ENCODE data around the gene NFIX.
A peak's percentile ranks its signal among the peaks of the same experiment; 100 is the strongest.

NFIX gene

DNA sequence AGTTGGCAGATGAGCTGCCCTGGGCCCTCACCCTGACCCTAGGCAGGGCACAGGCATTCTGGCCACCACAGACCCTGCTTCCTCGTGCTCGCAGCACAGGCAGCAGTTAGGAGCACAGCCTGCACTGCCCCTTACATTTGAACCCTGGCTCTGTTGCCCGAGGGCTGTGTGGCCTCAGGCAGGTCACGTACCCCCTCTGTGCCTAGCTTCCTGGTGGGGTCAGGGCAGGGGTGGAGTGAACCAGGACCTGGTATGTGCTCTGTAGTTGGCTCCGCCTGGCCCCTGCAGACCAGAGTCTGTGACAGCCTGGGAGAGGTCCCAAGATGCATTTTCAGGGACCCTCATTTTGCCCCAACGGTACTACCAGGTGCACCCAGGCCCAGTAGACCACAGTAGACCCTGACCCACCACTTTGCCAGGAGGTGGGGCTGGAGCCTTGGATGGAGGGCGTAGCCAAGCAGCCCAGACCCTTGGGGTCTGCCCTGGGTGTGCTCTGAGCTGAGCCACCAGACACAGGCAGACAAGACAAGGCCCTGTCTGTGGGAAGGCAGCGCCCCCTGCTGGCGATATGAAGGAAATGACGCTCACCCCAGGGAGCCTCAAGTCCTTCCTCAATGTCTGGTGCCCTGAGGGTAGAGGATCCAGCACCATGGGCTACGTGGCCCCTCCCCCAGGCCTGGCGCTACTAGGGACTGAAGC is 98.3 kb downstream of the NFIX start:
- no peak overlapping the region for H3K9ac ChIP-seq (ENCODE audit: low read length)
- no peak overlapping the region for H3K4me3 ChIP-seq (ENCODE audit: low read depth, low read length)
- H3K27me3 ChIP-seq (ENCODE audit: control insufficient read depth, insufficient read depth, low read length) = peaks cover 69% of the 10 kb centered on the region
- H3K36me3 ChIP-seq (ENCODE audit: control insufficient read depth, insufficient read depth, low read length) = no peaks in the 10 kb centered on the region
- H3K27ac ChIP-seq (ENCODE audit: low read depth, low read length) = no peak overlapping the region
- peaks cover 34% of the 10 kb centered on the region for H3K4me1 ChIP-seq (ENCODE audit: control insufficient read depth, insufficient read depth, low read length)
- no peaks in the 10 kb centered on the region for H3K9me3 ChIP-seq (ENCODE audit: control insufficient read depth, insufficient read depth, low read depth, low read length)

DNA sequence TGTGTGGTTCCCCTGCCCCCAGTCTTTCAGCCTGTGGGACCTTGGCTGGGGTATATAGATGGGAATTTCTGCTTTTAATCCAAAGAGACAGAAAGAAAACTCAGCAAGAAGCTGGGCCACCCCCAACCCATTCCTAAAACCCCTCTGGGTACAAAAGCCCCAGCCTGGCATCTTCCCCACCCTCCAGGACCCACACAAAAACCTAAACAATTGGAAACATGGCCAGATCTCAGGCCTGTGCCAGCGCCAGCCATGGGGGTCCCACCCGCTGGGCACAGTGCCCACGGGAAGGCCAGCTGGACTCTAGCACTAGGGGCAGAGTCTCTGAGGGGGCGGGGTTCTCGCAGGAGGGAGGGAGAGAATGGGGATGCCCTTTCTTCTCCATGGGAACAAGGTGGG is 98.8 kb downstream of the NFIX start:
- no peaks in the 10 kb centered on the region for H3K36me3 ChIP-seq (ENCODE audit: control insufficient read depth, insufficient read depth, low read length)
- H3K9me3 ChIP-seq (ENCODE audit: control insufficient read depth, insufficient read depth, low read depth, low read length) = no peaks in the 10 kb centered on the region
- H3K9ac ChIP-seq (ENCODE audit: low read length) = no peak overlapping the region
- H3K4me3 ChIP-seq (ENCODE audit: low read depth, low read length) = peak overlapping the region; percentile 61; the same call in 1 of the 2 replicates
- peaks cover 75% of the 10 kb centered on the region for H3K27me3 ChIP-seq (ENCODE audit: control insufficient read depth, insufficient read depth, low read length)
- H3K27ac ChIP-seq (ENCODE audit: low read depth, low read length) = no peak overlapping the region
- H3K4me1 ChIP-seq (ENCODE audit: control insufficient read depth, insufficient read depth, low read length) = peaks cover 34% of the 10 kb centered on the region

DNA sequence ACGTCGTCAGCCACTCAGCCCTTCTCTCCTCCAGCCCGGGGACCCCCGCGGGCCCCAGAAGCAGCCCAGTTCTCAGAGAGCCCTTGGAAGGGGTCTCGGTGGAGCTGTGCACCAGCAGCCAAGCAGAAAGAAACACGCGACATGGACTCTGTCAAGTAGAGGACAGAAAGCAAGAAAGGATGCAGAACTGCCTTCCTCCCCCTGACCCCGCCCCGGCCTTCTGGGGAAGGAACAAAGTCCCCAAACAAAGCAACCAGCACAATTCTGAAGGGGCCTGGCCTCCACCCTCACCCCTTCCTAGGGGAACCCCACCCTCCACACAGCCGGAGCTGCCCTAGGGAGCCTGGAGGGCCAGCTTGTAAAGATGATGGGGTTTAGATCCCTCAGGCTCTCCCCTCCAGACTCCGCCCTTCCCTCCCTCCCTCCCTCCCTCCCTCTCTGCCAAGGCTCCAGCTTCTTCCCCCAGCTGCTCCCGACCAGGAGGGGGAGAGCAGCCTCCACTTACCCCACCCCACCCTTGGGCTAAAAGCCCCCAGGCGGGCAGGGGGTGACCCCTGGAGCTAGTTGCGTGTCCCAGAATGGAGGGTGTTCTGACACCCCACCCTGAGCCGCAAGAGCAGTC is 99.6 kb downstream of the NFIX start:
- Histone ChIP-seq H3K4me3 (ENCODE audit: low read depth, low read length) (peak overlapping the region; percentile 61), H3K36me3 (ENCODE audit: control insufficient read depth, insufficient read depth, low read length) (no peaks in the 10 kb centered on the region), H3K4me1 (ENCODE audit: control insufficient read depth, insufficient read depth, low read length) (peaks cover 34% of the 10 kb centered on the region), H3K9me3 (ENCODE audit: control insufficient read depth, insufficient read depth, low read depth, low read length) (no peaks in the 10 kb centered on the region), H3K9ac (ENCODE audit: low read length) (no peak overlapping the region), H3K27ac (ENCODE audit: low read depth, low read length) (no peak overlapping the region), H3K27me3 (ENCODE audit: control insufficient read depth, insufficient read depth, low read length) (peaks cover 79% of the 10 kb centered on the region)

DNA sequence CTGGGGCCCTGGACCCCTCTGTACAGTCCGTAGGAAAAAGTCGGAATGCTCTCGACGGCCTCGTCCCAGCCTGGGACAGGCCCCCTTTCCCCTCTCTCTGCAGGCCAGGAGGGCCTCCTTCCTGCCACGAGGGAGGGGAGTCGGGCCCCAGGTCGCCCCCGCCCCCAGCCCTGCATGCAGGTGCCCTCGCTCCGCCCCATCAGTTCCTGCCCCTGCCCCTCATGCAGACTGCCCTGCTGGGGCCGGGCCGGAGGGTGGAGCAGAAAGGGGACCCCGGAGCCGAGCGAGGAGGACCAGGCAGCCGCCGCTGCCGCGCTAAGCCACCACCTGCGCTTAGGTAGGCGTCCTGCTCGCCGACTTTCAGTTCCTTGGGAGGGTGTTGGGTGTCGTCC is 100.1 kb downstream of the NFIX start:
- Histone ChIP-seq H3K4me3 (ENCODE audit: low read depth, low read length) (peak overlapping the region; percentile 61), H3K9me3 (ENCODE audit: control insufficient read depth, insufficient read depth, low read depth, low read length) (no peaks in the 10 kb centered on the region), H3K4me1 (ENCODE audit: control insufficient read depth, insufficient read depth, low read length) (peaks cover 34% of the 10 kb centered on the region), H3K36me3 (ENCODE audit: control insufficient read depth, insufficient read depth, low read length) (no peaks in the 10 kb centered on the region), H3K9ac (ENCODE audit: low read length) (no peak overlapping the region), H3K27me3 (ENCODE audit: control insufficient read depth, insufficient read depth, low read length) (peaks cover 84% of the 10 kb centered on the region), H3K27ac (ENCODE audit: low read depth, low read length) (no peak overlapping the region)

DNA sequence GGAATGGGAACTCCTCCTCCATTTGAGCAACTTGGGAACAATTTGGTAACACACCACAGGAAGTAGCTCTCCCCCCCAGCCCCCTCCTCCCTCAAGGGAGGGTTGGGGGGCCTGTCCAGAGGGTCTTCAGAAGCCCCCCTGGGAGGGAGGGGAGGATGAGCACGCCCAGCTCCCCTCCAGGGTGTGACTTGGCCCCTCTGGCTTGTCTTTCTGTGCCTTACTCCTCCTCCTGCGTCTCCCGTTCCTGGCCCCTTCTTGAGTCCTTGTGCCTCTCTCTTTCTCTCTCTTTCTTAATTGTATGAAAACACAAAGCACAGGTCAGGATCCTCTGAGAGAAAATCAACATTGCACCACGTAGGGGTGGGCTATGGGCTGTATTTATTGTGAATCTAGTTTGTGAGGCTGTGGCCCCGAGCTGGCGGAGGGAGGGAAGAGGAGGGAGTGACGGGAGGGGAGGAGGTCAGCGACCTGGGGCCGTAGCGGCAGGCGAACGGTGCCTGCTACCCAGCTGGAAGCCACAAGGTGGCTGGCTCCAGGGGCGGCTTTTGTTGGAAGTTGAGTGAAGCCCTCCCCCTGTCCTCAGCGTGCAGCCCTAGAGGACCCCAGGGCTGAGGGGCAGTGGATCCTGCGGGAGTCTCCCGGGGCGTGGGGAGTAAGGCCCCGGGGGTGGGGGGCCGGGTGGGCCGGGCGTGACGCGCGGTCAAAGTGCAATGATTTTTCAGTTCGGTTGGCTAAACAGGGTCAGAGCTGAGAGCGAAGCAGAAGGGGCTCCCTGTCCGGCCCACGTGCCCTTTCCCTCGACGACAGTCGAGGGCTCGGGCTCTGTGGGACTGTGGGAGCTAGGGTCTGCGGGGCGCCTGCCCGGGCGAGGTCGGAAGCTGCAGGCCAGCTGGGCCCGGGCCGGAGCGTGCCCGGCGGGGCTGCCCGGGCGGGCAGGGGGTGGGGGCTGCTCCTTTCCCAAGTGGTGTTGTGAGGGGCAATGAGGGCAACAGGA is 101.0 kb downstream of the NFIX start:
- H3K4me3 ChIP-seq (ENCODE audit: low read depth, low read length) = peak overlapping the region; percentile 61
- H3K27ac ChIP-seq (ENCODE audit: low read depth, low read length) = no peak overlapping the region
- no peaks in the 10 kb centered on the region for H3K36me3 ChIP-seq (ENCODE audit: control insufficient read depth, insufficient read depth, low read length)
- peaks cover 89% of the 10 kb centered on the region for H3K27me3 ChIP-seq (ENCODE audit: control insufficient read depth, insufficient read depth, low read length)
- H3K9me3 ChIP-seq (ENCODE audit: control insufficient read depth, insufficient read depth, low read depth, low read length) = no peaks in the 10 kb centered on the region
- H3K9ac ChIP-seq (ENCODE audit: low read length) = peak overlapping the region; percentile 9
- peaks cover 27% of the 10 kb centered on the region for H3K4me1 ChIP-seq (ENCODE audit: control insufficient read depth, insufficient read depth, low read length)

DNA sequence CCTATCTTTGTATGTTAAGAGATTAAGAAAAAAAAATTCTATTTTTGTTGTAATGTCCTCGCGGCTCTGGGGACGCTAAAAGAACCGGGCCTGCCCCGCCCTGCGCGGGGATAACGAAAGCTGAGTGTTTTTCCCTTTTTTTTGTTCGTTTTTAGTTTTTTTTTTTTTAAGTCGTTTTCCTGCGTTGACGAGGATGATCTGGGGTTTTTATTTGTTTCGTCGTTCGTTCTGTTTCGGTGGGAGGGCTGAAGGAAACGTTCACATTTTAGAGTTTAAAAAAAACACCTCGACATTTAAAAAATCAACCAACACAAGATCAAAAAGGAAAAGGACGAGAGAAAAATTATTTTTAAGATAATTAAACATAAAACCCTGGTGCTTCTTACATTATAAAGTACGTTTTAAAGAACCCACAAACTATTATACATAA is 101.8 kb downstream of the NFIX start:
- Histone ChIP-seq H3K27me3 (ENCODE audit: control insufficient read depth, insufficient read depth, low read length) (peaks cover 85% of the 10 kb centered on the region), H3K4me1 (ENCODE audit: control insufficient read depth, insufficient read depth, low read length) (peaks cover 22% of the 10 kb centered on the region), H3K9me3 (ENCODE audit: control insufficient read depth, insufficient read depth, low read depth, low read length) (no peaks in the 10 kb centered on the region), H3K9ac (ENCODE audit: low read length) (no peak overlapping the region), H3K36me3 (ENCODE audit: control insufficient read depth, insufficient read depth, low read length) (no peaks in the 10 kb centered on the region), H3K27ac (ENCODE audit: low read depth, low read length) (no peak overlapping the region), H3K4me3 (ENCODE audit: low read depth, low read length) (peak overlapping the region; percentile 41; the same call in 1 of the 2 replicates)

DNA sequence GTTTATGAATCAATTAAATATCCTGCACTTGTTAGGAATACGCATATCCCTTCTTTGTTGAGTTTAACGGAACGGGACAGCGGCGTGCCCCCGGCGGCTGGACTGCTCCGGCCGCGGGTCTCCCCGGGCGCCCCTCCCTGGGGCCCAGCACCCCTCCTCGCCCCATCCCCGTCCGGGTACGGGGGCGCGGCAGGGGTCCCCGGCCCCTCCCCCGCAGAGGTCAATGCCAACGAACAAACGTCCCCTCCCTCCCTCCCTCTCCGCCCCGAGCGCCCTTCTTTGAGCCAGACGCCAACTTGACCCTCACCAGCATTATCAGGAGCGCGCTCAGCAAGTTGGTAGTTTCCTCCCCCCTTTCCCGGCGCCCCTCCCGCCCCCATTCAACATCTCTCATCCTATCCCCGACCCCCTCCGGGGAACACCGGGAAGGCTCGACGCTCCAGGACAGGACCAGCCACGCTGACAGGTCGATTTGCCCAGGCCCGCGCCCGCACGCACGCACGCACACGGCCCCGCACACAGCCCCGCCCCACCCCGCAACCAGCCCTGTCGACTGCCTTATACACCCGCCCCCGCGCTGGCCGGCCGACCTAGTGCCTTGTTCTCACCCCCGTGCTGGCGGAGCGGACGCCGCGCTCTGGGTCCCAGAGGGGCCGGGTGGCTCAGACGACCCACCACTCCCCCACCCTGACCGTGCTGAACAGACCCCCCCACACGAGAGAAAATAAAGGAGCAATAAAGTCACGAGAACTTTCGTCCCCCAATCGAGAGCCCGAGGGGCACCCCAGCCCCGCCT is 102.4 kb downstream of the NFIX start:
- Histone ChIP-seq H3K27me3 (ENCODE audit: control insufficient read depth, insufficient read depth, low read length) (peaks cover 82% of the 10 kb centered on the region), H3K9ac (ENCODE audit: low read length) (no peak overlapping the region), H3K27ac (ENCODE audit: low read depth, low read length) (no peak overlapping the region), H3K9me3 (ENCODE audit: control insufficient read depth, insufficient read depth, low read depth, low read length) (no peaks in the 10 kb centered on the region), H3K4me1 (ENCODE audit: control insufficient read depth, insufficient read depth, low read length) (peaks cover 22% of the 10 kb centered on the region), H3K4me3 (ENCODE audit: low read depth, low read length) (peak overlapping the region; percentile 41; the same call in 1 of the 2 replicates), H3K36me3 (ENCODE audit: control insufficient read depth, insufficient read depth, low read length) (no peaks in the 10 kb centered on the region)

DNA sequence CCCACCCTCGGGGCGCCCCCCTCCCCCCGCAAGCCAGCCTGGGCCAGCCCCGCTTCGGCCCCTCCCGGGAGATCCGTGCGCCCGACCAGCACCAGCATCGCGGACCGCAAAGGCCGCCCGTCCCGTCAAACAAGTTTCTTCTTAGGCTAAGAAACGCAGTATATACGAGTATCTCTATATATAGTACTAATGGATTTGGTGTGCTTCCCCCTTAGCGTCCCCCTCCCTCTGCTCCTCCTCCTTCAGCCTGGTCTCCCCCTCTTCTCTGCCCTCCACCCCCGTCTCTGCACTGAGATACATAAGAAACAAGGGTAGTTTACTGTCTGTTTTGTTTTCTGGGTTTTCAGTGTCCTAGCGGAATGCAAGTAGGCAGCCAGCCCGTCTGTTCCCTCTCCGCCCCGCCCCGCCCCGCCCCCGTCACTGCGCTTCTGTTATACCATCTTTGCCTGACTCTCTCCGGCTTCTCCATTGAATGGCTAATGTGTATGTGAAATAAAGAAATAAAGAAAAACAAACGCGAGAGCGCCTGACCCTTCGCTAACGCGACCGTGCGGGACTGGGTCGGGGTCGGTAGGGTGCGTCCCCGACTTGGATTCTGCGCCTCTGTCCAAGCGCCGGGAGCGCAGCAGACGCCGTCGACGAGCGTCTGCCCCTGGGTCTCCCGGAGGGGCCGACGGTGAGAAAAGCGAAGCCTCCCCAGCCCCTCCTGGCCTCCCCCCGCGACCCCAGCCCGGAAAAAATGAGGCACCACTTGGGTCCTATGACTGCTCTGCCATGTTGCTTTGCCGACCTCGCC is 103.2 kb downstream of the NFIX start:
- Histone ChIP-seq H3K27me3 (ENCODE audit: control insufficient read depth, insufficient read depth, low read length) (peaks cover 77% of the 10 kb centered on the region), H3K36me3 (ENCODE audit: control insufficient read depth, insufficient read depth, low read length) (no peaks in the 10 kb centered on the region), H3K4me3 (ENCODE audit: low read depth, low read length) (peak overlapping the region; percentile 34), H3K9me3 (ENCODE audit: control insufficient read depth, insufficient read depth, low read depth, low read length) (no peaks in the 10 kb centered on the region), H3K27ac (ENCODE audit: low read depth, low read length) (no peak overlapping the region), H3K4me1 (ENCODE audit: control insufficient read depth, insufficient read depth, low read length) (peaks cover 24% of the 10 kb centered on the region), H3K9ac (ENCODE audit: low read length) (no peak overlapping the region)

DNA sequence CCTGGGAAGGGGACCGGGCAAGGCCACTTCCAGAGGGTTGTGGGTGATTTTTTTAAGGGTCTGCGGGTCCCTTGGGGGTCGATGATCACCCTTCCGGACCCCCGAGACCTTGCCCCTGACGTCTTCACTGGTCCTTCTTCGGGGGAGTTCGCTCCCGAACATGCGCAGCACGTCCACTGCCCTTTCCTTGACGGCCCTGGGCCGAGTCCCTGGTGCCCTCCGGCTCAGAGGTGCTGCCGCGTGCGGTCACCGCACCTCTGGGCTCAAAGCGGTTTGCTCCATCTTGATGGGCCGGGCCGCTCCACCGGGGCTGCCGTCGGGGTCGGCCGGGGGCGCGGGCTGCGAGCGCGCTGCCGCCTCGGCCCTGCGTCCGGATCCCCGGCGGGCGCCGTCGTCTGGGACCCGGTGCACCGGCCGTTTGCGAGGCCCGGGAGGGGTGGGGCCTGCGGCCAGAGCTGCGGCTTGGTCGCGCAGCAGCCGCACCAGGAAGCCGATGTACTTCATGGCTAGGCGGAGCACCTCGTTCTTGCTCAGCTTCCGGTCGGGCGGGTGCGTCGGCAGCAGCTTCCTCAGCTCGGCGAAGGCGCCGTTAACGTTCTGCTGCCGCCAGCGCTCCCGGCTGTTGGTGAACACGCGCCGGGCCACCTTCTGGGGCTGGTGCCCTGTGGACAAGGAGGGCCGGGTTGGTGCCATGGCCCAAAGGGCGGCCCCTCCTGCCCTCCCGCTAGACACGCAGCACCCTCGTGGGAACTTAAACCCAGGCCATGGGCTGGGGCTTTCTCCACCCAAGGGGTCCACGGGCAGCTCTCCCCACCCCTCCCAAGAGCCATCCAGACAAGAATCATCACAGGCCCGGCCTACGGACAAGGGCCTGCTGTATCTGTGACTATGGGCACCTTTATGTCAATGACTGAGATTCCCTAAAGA is 104.1 kb downstream of the NFIX start:
- no peaks in the 10 kb centered on the region for H3K9me3 ChIP-seq (ENCODE audit: control insufficient read depth, insufficient read depth, low read depth, low read length)
- peak overlapping the region; percentile 34 for H3K4me3 ChIP-seq (ENCODE audit: low read depth, low read length)
- H3K9ac ChIP-seq (ENCODE audit: low read length) = no peak overlapping the region
- H3K27me3 ChIP-seq (ENCODE audit: control insufficient read depth, insufficient read depth, low read length) = peaks cover 72% of the 10 kb centered on the region
- H3K36me3 ChIP-seq (ENCODE audit: control insufficient read depth, insufficient read depth, low read length) = no peaks in the 10 kb centered on the region
- H3K27ac ChIP-seq (ENCODE audit: low read depth, low read length) = no peak overlapping the region
- H3K4me1 ChIP-seq (ENCODE audit: control insufficient read depth, insufficient read depth, low read length) = peaks cover 17% of the 10 kb centered on the region
